ENCODE measurements around the gene CDRT15L2.
"Not testable (repeated sequence)": the region's sequence is repeated elsewhere in the genome, so short reads cannot be mapped to it uniquely, and the experiment has no call there.

The CDRT15L2 gene

DNA sequence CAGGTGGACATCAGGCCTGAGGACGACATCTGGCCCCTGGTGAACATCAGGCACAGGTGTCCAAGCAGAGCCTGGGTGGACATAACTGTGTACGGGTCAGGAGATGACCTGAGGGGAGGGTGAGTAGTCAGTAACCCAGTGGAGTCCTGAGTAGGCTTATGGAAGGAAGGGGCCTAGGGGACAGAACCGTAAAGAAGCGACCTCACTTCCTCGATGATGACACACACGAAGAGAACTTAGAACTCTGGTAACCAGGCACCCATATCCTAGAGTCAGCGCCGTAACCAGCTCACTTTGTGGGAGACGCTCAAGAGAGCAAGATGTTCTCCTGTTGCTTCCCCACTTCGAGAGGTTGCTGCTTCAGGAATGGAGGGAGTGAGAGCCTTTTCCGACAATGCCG, at the start of gene CDRT15L2:
CDRT15L2 (plus strand) TSS at position 301 of the 400 bp plus-strand sequence; CDS start at position 321, 20 bp downstream.
- not testable (repeated sequence) for DNase-seq

GRCh38 chr17:20530104-20530503, 49.4 kb upstream of the CDRT15L2 start:
- not testable (repeated sequence) for DNase-seq

GRCh38 chr17:20532544-20533090, 46.9 kb upstream of the CDRT15L2 start:
- not testable (repeated sequence) for DNase-seq

DNA sequence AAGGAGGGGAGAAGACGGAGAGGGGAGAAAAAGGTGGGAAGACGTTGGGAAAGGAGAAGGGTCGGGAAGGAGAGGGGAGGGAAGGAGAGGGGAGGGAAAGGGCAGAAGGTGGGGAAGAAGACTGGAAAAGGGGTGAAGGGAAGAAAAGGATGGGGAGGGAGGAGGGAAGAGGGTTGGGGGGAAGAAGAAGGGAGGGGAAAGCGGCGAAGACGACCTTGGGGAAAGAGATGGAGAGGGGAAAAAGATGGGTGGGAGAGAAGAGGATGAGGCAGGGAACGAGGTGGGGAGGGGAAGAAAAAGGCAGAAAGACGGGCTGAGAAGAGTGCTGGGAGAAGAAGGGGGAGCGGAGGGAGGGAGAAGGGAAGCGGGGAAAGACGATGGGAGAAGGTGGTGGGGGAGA, 46.3 kb upstream of the CDRT15L2 start:
- DNase-seq: not testable (repeated sequence)

DNA sequence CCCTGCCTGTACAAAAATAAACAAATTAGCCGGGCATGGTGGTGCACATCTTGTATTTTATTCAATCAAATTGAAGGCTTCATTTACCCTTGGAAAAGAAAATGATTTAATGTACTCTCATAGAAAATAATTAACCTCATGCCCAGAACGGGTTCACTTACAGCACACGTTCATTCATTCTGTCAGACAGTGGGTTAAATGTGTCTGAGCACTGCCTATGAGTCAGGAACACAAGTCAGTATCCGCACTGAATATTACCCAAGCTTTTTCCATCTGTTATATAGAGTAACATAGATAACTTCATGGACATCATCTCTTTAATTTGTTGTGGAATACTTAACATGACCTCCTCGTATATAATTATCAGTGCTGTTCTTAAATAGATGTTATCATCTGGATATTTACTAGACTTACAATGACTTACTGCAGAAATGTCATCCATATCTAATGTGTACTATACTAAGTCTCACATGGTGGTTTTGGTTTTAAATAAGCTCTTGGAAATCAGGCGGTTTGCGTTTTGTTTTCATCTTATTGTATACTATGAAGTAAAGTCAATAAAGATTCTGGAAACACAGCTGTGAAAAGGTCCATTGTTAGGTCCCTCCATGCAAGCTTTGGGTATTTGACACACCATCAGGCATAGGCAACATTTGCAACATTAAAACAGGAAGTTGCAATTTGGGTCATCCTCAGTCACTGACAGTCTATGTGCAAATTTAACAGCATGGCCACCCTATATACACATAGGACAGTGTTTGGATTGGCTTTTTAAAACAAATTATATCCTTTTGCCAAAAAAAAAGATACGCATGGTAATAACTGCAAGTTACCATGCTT, 44.6 kb upstream of the CDRT15L2 start:
- peak in 1 of 2 experiments; percentile 62 for DNase-seq

- DNase-seq: not testable (repeated sequence)
Measured at GRCh38 chr17:20540414-20540813, 39.1 kb upstream of the CDRT15L2 start.

DNA sequence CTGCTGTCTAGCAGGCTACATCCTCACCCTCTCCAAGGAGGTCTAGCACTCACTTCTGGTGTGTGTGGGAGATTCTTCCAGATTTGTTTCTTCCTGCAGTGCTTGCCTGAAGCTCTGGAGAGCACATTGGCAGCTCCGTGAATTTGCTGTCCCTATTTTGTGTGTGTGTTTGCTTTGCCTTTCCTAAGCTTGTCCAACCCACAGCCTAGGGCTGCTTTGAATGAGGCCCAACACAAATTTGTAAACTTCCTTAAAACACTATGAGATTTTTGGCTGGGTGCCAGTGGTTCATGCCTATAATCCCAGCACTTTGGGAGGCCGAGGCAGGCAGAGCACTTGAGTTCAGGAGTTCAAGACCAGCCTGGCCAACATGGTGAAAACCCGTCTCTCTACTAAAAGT, 38.7 kb upstream of the CDRT15L2 start:
- not testable (repeated sequence) for DNase-seq

DNA sequence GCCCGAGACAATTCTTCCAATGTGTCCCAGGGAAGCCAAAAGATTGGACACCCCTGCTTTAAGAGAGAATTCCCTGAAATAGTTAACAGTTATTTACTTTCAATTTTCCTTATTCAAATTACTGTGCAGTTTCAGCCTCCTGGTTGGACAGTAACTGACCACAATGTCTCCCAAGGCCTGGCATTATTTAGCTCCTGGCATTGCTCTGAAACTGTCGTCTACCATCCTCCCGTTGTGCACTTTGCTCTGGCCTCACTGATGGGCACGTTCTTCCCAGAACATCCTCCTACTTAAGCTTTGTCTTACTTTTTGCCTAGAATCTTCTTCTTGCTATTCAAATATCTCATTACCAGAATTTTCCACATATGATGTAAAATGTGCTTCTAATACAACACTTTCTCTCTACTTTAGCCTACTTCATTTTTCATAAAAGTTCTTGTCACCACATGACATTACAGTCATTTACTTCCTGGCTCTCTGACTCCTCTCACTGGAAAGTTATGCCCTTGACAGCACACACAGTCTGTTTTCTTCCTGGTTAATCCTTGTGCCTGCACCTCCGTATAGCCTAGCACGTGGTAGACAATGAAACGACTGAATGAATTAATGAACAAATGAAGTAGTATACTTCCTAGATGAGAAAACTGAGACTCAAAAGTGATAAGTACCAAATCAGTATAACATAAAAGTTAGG, 37.5 kb upstream of the CDRT15L2 start:
- DNase-seq: not testable (repeated sequence)

- not testable (repeated sequence) for DNase-seq
Measured at GRCh38 chr17:20547923-20548322, 31.6 kb upstream of the CDRT15L2 start.

DNA sequence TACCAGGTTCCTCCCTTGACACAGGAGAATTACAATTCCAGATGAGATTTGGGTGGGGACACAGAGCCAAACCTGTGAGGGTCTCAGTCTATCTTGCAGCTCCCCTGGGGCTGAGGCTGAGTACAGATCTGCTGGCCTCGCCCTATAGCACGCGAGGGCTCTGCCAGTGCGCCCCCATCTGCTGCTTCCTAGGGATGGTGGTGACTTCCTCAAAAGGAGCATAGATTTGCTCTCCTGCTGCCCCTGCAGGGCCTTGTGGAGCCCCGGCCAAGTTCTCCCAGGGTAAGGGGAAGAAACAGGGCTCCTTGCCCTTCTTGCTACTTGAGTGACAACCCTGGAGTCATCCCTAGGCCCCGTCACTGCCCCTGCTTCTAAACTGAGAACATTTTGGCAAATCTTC, 26.6 kb upstream of the CDRT15L2 start:
- not testable (repeated sequence) for DNase-seq

DNA sequence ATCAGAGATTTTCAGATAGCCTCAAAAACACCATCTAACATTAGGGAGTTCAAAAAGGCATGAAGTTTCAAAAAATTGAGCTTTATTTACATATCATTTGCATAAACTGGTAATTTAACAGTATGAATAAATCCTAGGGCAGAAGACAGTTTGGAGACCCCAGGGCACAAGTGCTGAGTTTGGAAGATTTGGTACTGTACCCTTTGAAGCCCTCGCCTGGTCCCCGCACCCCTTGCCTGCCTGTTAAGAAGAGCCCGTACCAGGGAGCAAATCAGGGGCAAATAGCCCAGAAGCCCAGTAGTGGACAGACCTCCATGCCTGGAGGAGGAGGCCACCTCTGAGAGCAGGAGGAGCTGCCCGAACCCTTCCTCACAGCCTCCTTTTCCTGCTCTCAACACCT, 24.8 kb upstream of the CDRT15L2 start:
- not testable (repeated sequence) for DNase-seq

DNA sequence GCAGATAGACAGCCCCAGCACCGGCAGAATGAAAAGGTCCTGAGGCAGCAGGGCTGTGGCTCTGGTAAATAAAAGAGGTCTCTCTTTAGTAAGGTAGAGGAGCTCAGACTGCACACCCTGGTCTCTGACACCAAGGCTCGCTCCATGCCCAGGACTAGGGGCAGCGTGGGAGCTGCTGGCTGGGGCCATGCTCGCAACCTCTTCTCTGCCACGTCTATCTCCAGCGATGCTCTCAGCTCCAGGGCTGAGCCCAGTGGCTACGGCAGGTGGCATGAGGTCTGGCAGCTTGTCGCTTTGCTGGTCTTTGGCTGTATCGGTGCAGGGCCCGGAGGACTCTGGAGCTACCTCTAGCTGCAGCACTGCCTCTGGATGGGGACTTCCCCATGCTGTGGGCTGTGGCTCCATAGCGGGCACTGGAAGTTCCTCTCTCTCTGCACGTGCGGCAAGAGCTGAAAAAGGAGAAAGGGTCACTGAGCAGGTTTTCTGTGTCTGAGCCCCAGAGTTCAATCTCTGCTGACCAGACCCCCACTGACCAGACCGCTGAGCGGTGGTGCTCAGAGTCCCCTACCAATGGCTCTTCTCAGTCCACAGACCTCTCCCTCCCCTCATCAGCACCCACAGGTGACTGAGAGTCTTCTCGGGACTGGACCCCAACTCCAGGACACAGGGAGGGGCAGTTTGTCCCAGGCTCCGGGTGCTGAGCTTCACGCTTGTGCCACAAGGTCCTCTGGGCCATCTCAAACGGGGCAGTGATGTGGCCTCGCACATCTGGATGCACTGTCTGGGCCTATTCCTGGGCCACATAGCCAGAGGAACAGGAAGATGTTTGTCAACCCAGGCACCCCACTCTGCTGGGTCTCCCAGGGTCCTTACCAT, 24.2 kb upstream of the CDRT15L2 start:
- not testable (repeated sequence) for DNase-seq

- not testable (repeated sequence) for DNase-seq
Measured at GRCh38 chr17:20558096-20558495, 21.4 kb upstream of the CDRT15L2 start.

DNA sequence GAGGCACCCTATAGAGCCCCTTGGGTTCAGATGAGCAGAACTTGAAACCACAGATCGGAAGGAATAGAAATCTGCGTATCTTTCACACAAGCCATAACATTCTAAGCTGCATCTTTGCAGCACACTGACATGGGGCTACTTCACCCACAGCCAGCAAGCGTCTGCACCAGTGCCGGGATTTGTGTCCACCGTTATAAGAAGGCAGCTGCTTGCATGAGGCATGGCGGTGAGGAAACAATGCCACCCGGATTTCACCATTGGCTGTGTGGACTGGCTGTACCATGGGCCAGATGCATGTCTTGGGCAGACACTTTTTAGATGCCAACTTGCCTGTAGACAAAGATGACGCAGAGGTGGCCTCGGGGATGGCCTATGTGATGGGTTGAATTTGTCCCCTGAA, 20.5 kb upstream of the CDRT15L2 start:
- DNase-seq: not testable (repeated sequence)

DNA sequence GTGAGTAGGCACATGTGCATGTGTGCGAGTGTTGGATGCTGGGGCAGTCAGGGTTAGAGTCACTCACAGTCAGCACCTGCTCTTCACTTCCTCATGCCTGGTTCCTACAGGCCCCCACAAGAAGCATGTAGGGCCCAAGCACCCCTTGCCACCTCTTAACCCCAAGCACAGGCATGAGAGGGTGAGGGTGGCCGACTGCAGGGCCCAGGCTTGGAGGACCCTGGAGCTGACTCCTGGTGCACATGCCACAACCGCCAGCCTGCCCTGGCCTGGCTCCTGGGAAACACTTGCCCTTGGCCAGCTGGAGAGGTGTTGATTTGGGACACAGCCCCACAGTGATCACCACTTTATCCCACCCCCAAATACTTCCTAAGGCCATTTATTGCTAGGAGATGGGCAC, 16.9 kb upstream of the CDRT15L2 start:
- DNase-seq: no peak

DNA sequence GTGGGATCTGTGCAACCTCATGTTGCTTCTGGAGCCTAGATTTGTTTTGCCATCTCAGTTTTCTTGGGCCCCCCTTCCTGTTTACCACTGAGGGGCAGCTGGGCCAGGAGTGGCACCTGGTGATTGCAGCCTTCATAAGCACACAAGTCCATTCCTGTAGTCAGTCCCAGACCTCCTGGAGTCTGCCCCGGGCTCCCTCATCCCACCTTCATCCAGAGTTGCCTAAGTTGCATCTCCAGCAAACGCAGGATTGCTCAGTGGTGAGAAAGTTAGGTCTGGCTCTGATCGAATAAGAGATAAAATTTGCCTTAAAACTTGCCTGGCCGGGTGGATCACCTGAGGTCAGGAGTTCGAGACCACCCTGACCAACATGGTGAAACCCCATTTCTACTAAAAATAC, 14.3 kb upstream of the CDRT15L2 start:
- not testable (repeated sequence) for DNase-seq

DNA sequence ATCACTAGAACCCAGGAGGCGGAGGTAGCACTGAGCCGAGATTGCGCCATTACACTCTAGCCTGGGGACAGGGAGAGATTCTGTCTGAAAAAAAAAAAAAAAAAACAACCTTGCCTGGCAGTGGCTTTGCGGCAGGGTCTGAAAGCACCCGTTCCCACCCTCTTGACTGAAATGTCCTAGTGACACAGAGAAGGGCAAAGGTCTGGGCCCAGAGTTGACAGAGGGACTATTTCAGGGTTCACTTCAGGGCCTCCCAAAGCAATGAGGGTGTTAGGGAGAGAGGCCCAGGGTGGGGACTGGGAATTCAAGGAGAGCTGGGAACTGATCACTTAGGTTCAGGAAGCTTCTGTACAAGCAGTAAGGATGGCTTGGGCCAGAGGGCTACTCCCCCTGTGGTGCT, 13.8 kb upstream of the CDRT15L2 start:
- DNase-seq: no peak

GRCh38 chr17:20566736-20567135, 12.8 kb upstream of the CDRT15L2 start:
- DNase-seq: not testable (repeated sequence)

DNA sequence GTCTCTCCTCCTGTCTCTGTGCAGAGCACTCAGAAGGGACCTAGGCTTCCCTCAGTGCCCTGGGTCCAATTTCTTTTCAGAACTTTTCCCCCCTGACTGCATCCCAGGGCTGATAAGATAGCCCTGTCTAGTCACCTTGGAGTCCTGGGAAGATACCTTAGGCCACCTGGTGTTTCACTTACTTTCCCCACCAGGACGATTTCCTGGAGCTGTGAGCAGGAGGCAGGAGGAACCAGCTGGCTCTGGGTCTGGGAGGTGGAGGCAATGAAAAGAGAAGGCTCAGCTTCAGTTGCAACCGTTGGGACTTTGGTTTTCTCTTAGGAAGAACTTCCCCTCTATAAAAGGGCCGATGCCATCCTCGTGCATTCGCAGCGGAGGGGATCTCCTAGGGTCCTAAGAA, 12.1 kb upstream of the CDRT15L2 start:
- DNase-seq: not testable (repeated sequence)

- not testable (repeated sequence) for DNase-seq
Measured at GRCh38 chr17:20568604-20569003, 10.9 kb upstream of the CDRT15L2 start.

- DNase-seq: not testable (repeated sequence)
Measured at GRCh38 chr17:20571653-20572052, 7.9 kb upstream of the CDRT15L2 start.

DNA sequence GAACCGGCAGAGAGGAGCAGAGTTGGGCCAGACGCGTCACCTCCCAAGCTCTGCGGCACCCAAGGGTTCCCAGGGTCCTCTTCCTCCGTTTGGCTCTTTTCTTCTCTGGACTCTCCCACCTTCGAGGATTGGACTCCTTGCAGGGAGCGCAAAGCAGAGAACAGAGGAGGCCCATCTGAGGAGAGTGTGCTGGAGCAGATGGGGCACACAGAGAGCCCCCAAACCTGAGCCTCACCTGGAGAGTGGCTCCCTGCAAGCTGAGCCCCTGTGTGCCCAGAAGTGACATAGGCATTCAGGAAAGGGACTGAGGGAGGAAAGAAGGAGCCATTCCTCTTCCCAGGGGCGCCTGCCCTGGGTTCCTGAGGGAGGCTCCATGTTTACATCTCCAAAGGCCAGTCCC, 6.3 kb upstream of the CDRT15L2 start:
- not testable (repeated sequence) for DNase-seq

GRCh38 chr17:20575071-20575470, 4.5 kb upstream of the CDRT15L2 start:
- DNase-seq: not testable (repeated sequence)
